GM12878 (cell line): ENCODE results near the gene ITGA4. TPM values are rescaled to one million over a fixed set of nuclear protein-coding genes. Genes with fewer than 3 reads are reported as not detected.

Experiments
- ATF3 ChIP-seq: IDR thresholded peaks from 2 replicates; pipeline ENCODE4 v1.6.1; 2011; ENCODE audit warnings: low read depth, mild to moderate bottlenecking, low read length, moderate library complexity, borderline replicate concordance; ENCODE audit errors: extremely low read depth
- BCL11A ChIP-seq: IDR thresholded peaks from 2 replicates; pipeline ENCODE4 v1.6.1; 2011; ENCODE audit warnings: low read depth, low read length
- BRCA1 ChIP-seq: IDR thresholded peaks from 2 replicates; pipeline ENCODE4 v1.6.1; 2011; ENCODE audit warnings: low read depth, low read length, improper control_type of control experiment
- CUX1 ChIP-seq: IDR thresholded peaks from 2 replicates; pipeline ENCODE4 v1.6.1; 2012; ENCODE audit warnings: improper control_type of control experiment, low read depth, low read length; ENCODE audit not compliant: insufficient replicate concordance
- E2F4 ChIP-seq: IDR thresholded peaks from 2 replicates; pipeline ENCODE4 v1.6.1; 2012; ENCODE audit warnings: low read depth, low read length, improper control_type of control experiment
- FOXK2 ChIP-seq: fragments of 450-650 bp; IDR thresholded peaks from 2 replicates; pipeline ENCODE4 v1.6.1; 2017; ENCODE audit warnings: mild to moderate bottlenecking, moderate library complexity
- GABPA ChIP-seq: IDR thresholded peaks from 2 replicates; pipeline ENCODE4 v1.6.1; 2014; ENCODE audit warnings: antibody characterized with exemption, low read depth, mild to moderate bottlenecking, inconsistent platforms
- IRF5 ChIP-seq: fragments of 450-650 bp; IDR thresholded peaks from 2 replicates; pipeline ENCODE4 v1.6.1; 2017; ENCODE audit warnings: borderline replicate concordance
- LARP7 ChIP-seq: fragments of 450-650 bp; IDR thresholded peaks from 2 replicates; pipeline ENCODE4 v1.6.1; 2017; ENCODE audit warnings: mild to moderate bottlenecking
- MYC ChIP-seq: IDR thresholded peaks from 2 replicates; pipeline ENCODE4 v1.6.1; 2011; ENCODE audit warnings: mild to moderate bottlenecking, low read length, moderate library complexity, inconsistent platforms; ENCODE audit not compliant: insufficient read depth, insufficient replicate concordance, insufficient read length, severe bottlenecking
- NFYB ChIP-seq: IDR thresholded peaks from 2 replicates; pipeline ENCODE4 v1.6.1; 2011; ENCODE audit warnings: low read depth, mild to moderate bottlenecking, low read length, improper control_type of control experiment, moderate library complexity; ENCODE audit not compliant: insufficient read depth
- RELA ChIP-seq: fragments of 450-650 bp; IDR thresholded peaks from 2 replicates; pipeline ENCODE4 v1.8.0; 2014; ENCODE audit warnings: borderline replicate concordance; ENCODE audit not compliant: partially characterized antibody
- SIN3A ChIP-seq: IDR thresholded peaks from 2 replicates; pipeline ENCODE4 v1.6.1; 2012; ENCODE audit warnings: low read depth, low read length, improper control_type of control experiment
- SUPT20H ChIP-seq: IDR thresholded peaks from 2 replicates; pipeline ENCODE4 v1.6.1; 2011; ENCODE audit warnings: low read depth, mild to moderate bottlenecking, low read length, moderate library complexity, borderline replicate concordance; ENCODE audit not compliant: control insufficient read depth
- polyA plus RNA-seq, 11 experiments: library from polyadenylated mRNA; depleted of rRNA in 4 of 11; unstranded in 6 of 11; stranded (reverse) in 5 of 11; fragments of >200 nt; fragmentation: Nextera tagmentation in 4 of 11; fragmentation: Illumina TruSeq in 1 of 11; extraction: Ambion mirVana in 4 of 11; extraction: Trizol in 1 of 11; gene quantifications; 1 replicate in 1 of 11; 2 replicates in 10 of 11; pipeline versions ENCODE4 v1.2.1 to v1.2.3, GENCODE V29; 2011 to 2016; ENCODE audit warnings: inconsistent platforms in 2 of 11, missing spikeins in 2 of 11, low read depth in 1 of 11
- total RNA-seq, 4 experiments: library from RNA; depleted of rRNA in 3 of 4; stranded (reverse); fragments of >200 nt in 3 of 4; fragmentation: Illumina TruSeq in 1 of 4; extraction: Trizol in 1 of 4; gene quantifications; 2 replicates each; pipeline versions ENCODE4 v1.2.1 to v1.2.3, GENCODE V29; 2013 to 2021

Gene ITGA4
- total and polyA plus RNA-seq, 10 of the 15 experiments (the other 5 are each of a cell fraction or from before 2014, with no cell fraction given) = 12.4 to 87.9 (median 63.5) TPM

- TF ChIP-seq BCL11A (no peak), RELA (no peak), E2F4 (no peak), BRCA1 (no peak), SUPT20H (no peak), SIN3A (no peak), NFYB (no peak), LARP7 (no peak), GABPA (no peak), CUX1 (no peak), FOXK2 (no peak), IRF5 (no peak), MYC (no peak), ATF3 (no peak)
- TF ChIP-seq, all 136 proteins: peak for 0
Measured at GRCh38 chr2:181421131-181421458, 36.1 kb upstream of the ITGA4 start (continued).
